ENCODE data around the gene MAPK6.
"Not testable (repeated sequence)": the region's sequence is repeated elsewhere in the genome, so short reads cannot be mapped to it uniquely, and the experiment has no call there.

The MAPK6 gene

DNA sequence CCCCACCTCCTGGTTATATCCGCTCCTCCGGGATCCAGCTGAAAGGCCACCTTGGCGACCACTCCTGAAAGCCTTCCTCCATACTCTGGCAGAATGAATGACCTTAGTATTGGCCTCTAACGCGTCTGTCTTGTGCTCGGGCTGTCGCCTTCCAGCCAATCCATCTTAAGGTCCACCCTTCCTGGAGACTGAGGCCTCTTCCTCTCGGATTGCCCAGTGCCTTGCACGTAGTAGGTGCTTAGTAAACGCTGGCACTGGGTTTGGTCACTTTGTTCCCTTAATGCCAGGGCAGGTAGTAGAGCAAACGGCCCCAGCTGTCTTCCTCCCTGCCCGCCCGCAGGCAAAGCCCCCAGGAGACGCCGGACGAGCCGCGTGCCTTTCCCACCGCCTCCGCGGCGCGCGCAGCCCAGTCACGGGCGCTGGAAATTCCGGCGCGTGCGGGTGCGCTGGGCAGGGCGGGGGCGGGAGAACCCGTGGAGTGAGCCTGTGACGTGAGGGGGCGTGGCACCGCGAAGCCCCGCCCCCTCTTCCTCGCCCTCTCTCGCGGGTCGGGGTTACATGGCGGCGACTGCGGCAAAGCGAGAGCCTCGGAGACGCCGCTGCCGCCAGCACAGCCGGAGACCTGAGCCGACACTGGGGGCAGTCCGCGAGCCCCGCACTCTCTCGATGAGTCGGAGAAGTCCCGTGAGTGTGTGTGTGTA is at the start of gene MAPK6:
Gene MAPK6 (plus strand): TSS at position 527 of the 701 bp plus-strand sequence. CDS start 27,242 bp downstream, outside the sequence.
- DNase-seq (ENCODE audit: low read depth): peak; percentile 90

DNA sequence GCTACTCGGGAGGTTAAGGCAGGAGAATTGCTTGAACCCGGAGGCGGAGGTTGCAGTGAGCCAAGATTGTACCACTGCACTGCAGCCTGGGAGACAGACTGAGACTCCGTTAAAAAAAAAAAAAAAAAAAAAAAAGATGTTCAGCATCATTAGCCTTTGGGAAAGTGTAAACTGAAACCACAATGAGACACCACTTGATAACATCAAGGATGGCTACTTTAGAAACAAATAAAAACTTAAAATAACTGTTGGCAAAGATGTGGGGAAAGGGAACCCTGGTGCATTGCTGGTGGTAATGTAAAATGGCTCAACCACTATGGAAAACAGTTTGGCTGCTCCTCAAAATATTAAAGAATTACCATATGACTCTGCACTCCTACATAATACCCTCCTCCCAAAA is 49.3 kb upstream of the MAPK6 start:
- DNase-seq (ENCODE audit: low read depth): no peak

DNA sequence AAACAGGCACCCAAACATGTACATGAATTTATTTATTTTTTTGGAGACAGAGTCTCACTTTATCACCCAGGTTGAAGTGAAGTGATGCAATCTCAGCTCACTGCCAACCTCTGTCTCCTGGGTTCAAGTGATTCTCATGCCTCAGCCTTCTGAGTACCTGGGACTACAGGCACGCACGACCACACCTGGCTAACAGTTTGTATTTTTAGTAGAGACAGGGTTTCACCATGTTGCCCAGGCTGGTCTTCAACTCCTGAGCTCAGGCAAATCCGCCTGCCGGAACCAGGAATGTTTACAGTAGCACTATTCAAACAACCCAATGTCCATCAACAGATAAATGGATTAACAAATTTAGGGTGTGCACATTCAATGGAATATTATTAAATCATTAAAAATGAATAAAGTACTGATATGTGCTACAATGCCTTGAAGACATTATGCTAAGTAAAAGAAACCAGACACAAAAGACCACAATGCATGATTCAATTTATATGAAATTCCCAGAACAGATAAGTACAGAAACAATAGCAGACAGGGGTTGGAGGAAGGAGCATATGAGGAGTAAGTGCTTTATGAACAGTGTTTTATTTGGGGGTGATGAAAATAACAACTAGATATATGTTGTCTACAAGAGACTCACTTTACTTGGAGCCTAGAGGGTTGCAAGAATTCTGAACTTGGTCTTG is 48.7 kb upstream of the MAPK6 start:
- DNase-seq (ENCODE audit: low read depth): no peak

DNA sequence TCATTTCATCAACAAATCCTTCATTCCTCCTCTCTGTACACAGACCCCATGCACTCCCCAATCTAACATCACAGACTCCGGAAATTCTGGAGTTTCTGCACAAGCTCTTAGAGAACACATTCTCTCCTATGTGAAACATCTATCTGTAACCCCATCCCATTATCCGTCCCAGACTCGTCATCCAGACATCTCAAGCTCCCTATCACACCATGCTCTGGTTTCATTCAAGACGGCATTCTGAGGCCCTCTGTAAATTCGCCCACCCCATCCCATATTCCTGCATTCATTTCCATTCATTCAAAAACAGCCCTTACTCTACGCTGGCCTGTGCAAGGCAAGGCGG is 48.0 kb upstream of the MAPK6 start:
- DNase-seq (ENCODE audit: low read depth): no peak

DNA sequence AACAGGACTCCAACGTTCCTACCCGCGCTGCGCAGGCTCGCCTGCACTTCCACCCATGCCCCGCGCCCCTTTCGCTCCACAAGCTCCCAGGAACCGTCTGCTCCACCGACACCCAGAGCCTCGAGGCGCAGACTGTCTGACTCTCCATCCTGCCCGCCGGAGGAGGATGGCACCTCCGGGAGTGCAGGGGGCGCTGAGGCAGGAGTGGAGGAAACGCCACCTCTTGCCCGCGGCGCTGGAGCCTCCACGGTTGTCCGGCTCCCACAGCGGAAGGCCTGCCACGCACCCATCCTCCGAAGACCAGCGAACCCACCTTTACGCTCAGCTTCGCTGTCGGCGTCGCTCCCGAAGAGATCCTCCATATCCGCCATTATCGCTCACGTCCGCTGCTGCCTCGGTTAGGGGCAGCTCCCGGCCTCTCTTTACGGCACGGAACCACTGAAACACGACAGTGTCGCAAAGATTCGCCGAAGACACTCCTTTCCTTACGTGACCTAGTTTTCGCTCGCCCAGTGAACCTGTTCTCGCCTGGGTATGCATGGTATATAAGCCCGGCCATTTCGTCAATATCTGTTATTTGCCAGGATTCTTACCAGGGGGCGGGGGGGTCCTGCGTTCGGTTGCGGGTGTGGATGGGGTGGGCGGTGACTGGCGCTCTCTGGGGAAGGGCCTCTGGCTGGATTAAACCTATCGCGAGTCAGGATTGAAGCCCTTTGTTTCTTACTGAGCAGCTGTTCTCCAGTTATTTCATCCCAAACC is 47.5 kb upstream of the MAPK6 start, which contains the start of gene LEO1:
Gene LEO1 (minus strand): TSS at position 404 of the 759 bp plus-strand sequence. CDS start 33 bp downstream, at position 371.
- DNase-seq (ENCODE audit: low read depth): peak; percentile 83

DNA sequence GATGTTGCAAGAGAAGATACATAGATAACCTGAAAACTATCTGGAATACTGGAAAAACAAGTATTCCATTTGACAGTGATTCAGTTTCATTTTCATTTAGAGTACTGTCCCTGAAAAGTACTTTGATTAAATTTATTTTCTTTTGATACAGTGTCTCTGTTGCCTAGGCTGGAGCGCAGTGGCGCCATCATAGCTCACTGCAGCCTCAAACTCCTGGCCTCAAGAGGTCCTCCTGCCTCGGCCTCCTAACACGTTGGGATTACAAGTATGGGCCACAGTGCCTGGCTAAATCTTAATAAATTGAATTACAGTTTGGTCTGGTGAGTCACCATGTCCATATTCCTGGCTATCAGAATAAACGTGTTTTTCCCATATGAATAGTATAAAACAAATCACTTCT is 45.8 kb upstream of the MAPK6 start:
- DNase-seq (ENCODE audit: low read depth): no peak

DNA sequence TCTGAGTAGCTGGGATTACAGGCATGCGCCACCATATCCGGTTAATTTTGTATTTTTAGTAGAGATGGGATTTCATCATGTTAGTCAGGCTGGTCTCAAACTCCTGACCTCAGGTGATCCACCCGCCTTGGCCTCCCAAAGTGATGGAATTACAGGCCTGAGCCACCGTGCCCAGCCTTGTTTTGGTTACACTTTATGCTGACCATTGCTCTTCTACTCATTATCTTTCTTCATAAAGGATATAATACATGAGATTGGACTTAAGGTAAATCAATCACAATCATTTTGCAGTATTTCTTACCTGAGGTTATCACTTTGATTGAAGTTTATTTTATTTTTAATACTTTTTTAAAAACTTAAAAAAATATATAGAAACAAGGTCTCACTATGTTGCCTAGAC is 45.2 kb upstream of the MAPK6 start:
- DNase-seq (ENCODE audit: low read depth): no peak

DNA sequence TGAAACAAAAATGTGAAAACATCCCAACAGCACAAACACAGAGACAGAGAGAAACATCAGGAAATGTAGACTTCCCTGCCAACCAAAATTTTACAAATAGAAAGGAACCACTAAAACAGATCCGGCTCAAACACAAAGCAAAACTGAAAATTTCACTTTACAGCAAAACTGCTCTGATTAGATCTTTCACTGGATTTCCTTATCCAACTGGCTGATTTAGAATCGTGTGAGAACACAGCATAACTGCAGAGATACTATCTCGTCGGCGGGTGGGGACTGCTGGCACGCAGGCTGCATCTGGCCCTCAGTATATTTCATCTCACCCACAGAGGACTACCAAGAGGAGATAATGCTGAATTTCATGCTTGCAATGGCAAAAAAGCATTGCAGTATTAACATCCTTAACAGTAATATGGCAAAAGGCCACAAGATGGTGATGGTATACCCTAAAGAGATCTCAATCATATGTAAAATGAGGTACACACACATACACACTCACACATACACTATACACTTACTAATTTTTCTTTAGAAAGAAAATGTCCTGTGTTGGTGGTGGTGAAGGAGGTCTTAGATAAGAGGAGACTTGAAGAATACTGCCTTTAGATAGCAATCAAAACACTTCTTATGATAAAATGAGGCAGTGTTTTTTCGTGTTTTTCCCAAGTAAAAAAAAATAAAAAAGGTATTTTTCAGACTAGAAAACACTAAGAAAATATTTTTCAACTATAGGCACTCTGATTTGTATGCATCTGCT is 36.8 kb upstream of the MAPK6 start:
- no peak for DNase-seq (ENCODE audit: low read depth)

DNA sequence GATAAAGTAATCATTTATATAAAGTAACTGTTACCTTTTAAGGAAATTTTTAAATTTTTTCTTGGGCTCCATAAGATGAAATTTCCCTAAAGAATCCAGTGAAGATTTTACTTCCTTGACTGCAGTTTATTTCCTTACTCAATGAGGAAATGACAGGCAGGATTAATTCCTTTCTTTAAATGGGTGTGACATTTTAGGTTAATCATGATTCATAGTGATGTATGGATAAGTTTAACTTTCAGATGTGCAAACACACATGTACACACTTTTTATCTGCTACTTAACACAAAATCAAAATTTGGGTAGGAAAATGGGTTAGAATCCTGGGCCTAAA is 36.3 kb upstream of the MAPK6 start:
- DNase-seq (ENCODE audit: low read depth): no peak

DNA sequence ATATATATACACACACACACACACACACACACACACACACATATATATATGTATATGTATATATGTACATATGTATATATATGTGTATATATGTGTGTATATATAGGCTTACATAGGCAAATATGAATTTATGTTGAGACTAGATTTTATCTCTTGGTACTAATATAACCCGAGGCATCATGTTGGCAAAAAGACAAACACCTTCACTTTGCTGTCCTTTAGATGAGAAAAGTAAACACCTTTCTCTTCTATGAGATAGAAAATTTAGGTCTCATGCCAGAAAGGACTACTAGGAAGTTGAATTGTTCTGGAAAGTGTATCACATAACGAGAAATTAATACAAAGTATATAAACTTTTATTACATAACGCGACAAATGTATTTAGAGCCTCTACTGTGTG is 27.9 kb upstream of the MAPK6 start:
- no peak for DNase-seq (ENCODE audit: low read depth)

DNA sequence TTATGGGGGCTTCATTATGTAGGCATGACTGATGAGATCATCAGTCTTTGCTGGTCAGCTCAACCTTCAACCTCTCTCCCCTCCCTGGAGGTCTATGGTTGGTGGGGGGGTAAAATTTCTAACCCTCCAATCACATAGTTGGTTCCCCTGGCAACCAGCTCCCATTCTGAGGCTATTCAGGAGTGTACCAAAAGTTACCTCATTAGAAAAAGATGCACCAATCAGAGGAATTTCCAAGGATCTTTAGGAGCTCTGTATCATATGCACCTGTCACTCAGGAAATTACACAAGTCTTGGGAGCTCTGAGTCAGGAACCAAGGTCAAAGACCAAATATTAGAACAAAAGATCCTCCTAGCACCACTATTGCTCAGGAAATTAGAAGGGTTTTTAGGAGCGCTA is 26.1 kb upstream of the MAPK6 start:
- DNase-seq (ENCODE audit: low read depth): no peak

DNA sequence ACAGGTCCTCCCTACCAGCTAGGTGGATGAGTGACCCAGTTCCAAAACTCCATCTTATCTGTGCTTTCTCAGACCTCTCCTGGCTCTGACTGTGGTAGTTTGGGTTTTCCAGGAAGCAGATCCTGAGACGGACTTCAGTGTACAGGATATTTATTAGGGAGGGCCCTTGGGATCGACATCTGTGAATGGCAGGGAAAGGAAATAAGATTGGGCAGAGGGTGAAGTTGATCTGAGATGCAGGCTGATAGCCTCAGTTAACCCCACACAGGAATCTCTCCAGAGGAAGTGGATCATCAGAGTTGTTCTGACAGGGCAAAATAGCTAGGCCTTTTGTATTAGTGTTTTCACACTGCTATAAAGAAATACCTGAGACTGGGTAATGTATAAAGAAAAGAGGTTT is 16.7 kb upstream of the MAPK6 start:
- no peak for DNase-seq (ENCODE audit: low read depth)

DNA sequence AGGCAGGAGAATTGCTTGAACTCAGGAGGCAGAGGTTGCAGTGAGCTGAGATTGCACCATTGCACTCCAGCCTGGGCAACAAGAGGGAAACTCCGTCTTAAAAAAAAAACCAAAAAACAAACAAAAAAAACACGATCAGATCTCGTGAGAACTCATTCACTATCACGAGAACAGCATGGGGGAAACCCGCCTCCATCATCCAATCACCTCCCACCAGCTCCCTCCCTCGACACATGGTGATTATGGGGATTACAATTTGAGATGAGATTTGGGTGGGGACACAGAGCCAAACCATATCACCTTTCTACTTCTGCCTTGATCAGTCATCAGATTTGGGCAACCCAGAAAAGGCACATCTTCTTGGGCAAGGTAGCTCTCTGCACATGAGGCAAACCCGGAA is 15.9 kb upstream of the MAPK6 start:
- DNase-seq (ENCODE audit: low read depth): not testable (repeated sequence)

DNA sequence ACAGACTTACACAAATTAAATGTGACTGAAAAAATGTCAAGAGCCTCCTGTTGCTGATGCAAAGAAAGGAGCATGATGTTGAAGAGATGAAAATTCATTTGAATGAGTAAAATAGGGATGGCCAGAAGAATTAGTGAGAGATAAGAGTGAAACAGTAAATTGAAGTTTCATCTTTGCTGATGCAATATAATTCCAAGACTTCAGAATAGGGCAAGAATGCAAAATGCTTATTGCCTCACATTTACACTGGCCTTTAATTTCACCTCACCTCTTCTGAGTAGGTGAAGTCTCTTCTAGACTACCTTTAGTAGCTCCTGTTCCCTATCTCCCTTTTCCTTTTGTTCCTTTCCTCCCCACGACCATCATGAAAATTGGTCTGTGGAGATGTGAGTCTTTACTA is 15.3 kb upstream of the MAPK6 start:
- no peak for DNase-seq (ENCODE audit: low read depth)

DNA sequence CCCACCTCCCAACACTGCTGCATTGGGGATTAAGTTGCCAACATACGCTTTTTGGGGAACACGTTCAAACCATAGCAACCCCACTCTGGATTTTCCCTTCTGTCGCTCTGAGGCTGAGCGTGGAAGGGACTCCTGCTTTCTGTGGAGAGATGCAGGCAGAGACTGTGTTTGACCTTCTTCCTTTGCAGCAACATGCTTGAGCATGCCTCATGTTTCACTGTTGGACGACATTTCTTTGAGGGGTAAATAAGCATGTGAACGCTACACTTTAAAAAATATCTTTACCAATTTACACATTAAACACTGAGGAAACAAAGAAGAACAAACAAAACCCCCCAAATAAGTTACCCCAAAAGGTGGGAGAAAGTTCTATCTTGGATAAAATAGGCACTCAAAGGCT is 14.2 kb upstream of the MAPK6 start:
- DNase-seq (ENCODE audit: low read depth): no peak

DNA sequence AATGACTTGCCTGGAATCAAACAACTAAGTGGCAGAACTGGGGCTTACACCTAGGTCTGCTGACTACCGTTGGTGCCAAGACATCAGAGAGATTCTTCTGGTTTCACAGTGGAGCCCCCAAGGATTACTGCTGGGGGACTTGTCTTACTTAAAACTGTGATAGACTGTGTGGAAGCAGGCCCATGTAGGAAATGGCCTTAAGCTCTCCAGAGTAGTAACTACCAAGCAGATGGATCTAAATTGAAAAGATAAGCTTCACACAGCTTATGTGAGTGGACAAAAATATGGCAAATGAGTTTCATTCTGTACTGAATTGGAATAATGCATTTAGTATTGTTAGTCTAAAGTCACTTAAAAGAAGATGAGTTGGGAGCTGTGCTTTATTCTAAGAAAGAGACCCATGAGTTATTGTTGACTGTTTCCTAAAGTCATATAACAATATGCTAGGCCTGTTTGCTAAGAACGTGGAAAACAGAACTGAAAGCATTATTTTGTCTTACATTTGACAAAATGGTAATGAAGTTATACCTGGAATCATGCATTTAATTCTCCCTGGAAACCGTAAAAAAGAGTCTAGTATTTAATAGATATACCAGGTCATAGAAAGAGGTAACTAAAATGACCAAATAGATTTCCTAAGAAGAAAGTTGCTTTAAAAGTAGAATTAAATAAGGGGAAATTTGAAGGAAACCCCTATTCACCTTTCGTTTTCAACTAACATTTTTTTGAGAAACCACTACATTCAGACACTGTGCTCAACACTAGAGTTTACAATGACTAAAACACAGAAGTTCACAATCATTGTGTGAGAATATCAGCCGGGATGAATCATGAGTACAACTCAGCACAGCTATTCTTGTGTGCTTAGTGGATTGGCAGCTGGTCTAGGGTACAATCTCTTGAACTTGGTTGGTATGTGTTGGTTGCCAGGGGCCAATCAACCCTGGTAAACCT is 13.0 kb upstream of the MAPK6 start:
- no peak for DNase-seq (ENCODE audit: low read depth)

DNA sequence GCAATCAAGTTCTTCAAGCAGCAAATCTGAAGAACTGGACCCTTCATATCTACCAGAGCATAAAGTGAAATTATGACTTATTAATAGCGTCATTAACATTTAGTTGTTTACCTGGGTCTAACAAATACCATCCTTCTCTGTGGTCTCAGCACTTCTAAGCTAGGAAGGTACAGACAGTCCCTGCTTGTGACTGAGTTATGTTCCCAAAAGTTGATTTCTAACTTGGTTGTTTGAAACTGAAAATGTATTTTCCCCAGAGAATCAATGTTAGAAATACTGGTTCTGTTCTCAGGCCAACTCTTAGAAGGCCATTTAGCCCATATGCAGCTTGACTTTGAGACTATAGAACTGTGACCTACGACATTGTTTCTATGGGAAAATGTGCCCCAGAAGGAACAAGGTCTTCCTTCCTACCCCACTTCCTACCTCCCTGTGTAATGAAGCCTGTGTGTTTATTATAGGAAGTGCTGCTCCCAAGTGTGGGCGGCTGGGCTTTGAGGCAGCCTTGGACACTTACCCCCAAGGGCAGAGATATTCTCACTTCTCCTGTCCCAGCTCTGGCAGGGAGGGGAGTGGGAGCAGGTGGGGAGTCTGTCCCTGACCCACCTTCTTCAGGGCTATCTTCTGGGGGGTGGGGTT is 12.2 kb upstream of the MAPK6 start:
- DNase-seq (ENCODE audit: low read depth): no peak

DNA sequence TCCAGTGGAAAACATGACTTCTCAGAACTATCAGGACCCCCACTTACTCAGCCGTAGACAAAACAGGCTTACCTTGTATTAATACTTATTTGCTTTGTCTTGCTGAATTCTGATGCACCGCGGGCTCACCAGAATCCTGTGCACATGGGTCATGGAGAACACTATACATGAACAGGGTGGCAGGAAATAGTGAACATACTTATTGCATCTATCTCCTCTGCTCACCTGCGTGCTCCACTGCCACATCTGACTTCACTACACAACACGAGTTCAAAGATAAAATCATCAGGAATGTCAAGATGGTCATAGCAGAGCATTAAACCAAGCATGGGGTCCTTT is 10.7 kb upstream of the MAPK6 start:
- DNase-seq (ENCODE audit: low read depth): no peak

DNA sequence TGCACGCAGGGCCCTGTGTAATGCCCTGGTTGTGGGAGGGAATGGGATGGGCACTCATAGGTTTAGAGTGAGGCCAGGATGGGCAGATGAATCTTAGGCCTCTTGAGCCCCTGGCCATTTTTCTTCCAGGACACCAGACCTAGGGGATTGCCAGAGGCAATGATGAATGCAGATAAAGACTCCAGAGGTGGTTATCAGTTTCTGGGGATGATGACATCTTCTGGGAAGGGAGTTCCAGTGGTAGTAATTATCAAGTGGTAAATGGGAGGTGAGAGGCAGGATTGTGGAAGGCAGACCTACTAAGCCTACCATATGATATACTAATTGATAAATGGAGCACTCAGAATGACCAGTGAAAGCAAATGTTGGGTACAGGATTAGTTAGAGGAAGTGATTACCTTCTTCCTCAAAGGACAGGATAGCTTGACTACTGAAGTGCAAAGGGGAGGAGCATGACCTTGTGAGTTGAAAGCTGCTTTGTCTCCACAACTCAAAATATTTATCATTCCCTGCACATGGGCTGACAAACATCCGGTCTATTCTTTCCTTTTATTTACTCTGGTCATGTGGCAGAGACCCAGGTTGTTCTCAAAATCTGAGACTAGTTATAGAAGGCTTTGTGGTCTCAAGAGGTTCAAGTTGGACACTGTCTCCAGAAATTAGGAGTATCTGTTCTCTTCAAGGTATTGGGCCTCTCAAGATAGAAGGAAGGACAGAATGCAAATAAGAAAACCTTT is 10.2 kb upstream of the MAPK6 start:
- no peak for DNase-seq (ENCODE audit: low read depth)
